ENCODE data around the gene DGKB. TPM values are rescaled to one million over a fixed set of nuclear protein-coding genes. Genes with fewer than 3 reads are reported as not detected.

DGKB gene
- total RNA-seq, 4 donors from 2014 or later: 4.4 to 33.1 (median 9.3) TPM

- Histone ChIP-seq H3K36me3 (no peaks in the 10 kb centered on the region), H3K27me3 (no peaks in the 10 kb centered on the region), H3K4me1 (no peaks in the 10 kb centered on the region), H3K27ac (no peak overlapping the region), H3K9me3 (no peaks in the 10 kb centered on the region), H3K4me3 (no peak overlapping the region)
- no peak for DNase-seq
- intact Hi-C loops (cut with DNase I; ENCODE audit: low total_unique reads): no loop called here
- TF ChIP-seq, protein P1, sequence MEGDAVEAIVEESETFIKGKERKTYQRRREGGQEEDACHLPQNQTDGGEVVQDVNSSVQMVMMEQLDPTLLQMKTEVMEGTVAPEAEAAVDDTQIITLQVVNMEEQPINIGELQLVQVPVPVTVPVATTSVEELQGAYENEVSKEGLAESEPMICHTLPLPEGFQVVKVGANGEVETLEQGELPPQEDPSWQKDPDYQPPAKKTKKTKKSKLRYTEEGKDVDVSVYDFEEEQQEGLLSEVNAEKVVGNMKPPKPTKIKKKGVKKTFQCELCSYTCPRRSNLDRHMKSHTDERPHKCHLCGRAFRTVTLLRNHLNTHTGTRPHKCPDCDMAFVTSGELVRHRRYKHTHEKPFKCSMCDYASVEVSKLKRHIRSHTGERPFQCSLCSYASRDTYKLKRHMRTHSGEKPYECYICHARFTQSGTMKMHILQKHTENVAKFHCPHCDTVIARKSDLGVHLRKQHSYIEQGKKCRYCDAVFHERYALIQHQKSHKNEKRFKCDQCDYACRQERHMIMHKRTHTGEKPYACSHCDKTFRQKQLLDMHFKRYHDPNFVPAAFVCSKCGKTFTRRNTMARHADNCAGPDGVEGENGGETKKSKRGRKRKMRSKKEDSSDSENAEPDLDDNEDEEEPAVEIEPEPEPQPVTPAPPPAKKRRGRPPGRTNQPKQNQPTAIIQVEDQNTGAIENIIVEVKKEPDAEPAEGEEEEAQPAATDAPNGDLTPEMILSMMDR (IDR thresholded peaks at IDR 0.05): no peak
- TF ChIP-seq POLR2A (IDR thresholded peaks at IDR 0.05): no peak
Observed at GRCh38 chr7:14817829-14818614, 84.5 kb downstream of the DGKB start.

- Histone ChIP-seq H3K27me3 (no peaks in the 10 kb centered on the region), H3K9me3 (peaks cover 0 to 3% of the 10 kb centered on the region in 2 donors), H3K4me1 (no peaks in the 10 kb centered on the region), H3K4me3 (no peak overlapping the region), H3K36me3 (no peaks in the 10 kb centered on the region), H3K27ac (no peak overlapping the region)
- intact Hi-C loops (cut with DNase I; ENCODE audit: low total_unique reads): no loop called here
- DNase-seq: no peak
- no peak for TF ChIP-seq POLR2A (IDR thresholded peaks at IDR 0.05)
- TF ChIP-seq, protein P1 (IDR thresholded peaks at IDR 0.05): no peak
Observed at GRCh38 chr7:14807507-14807906, 95.0 kb downstream of the DGKB start.

GRCh38 chr7:14806891-14807290 is 95.7 kb downstream of the DGKB start:
- H3K4me1 ChIP-seq: no peaks in the 10 kb centered on the region
- H3K4me3 ChIP-seq: no peak overlapping the region
- no peak overlapping the region for H3K27ac ChIP-seq
- no peak for DNase-seq
- H3K9me3 ChIP-seq: peaks cover 0 to 3% of the 10 kb centered on the region in 2 donors
- no peak for TF ChIP-seq POLR2A (IDR thresholded peaks at IDR 0.05)
- TF ChIP-seq, protein P1 (IDR thresholded peaks at IDR 0.05): no peak
- H3K27me3 ChIP-seq: no peaks in the 10 kb centered on the region
- intact Hi-C loops (cut with DNase I; ENCODE audit: low total_unique reads): no loop called here
- H3K36me3 ChIP-seq: no peaks in the 10 kb centered on the region

GRCh38 chr7:14805105-14805719 is 97.3 kb downstream of the DGKB start:
- Histone ChIP-seq H3K36me3 (no peaks in the 10 kb centered on the region), H3K9me3 (peaks cover 0 to 3% of the 10 kb centered on the region in 2 donors), H3K27me3 (no peaks in the 10 kb centered on the region), H3K4me3 (no peak overlapping the region), H3K4me1 (no peaks in the 10 kb centered on the region), H3K27ac (no peak overlapping the region)
- intact Hi-C loops (cut with DNase I; ENCODE audit: low total_unique reads): no loop called here
- DNase-seq: no peak
- TF ChIP-seq, protein P1 (IDR thresholded peaks at IDR 0.05): no peak
- no peak for TF ChIP-seq POLR2A (IDR thresholded peaks at IDR 0.05)

GRCh38 chr7:14800664-14801063 is 101.9 kb downstream of the DGKB start:
- Histone ChIP-seq H3K9me3 (no peaks in the 10 kb centered on the region), H3K27me3 (no peaks in the 10 kb centered on the region), H3K27ac (no peak overlapping the region), H3K4me3 (no peak overlapping the region), H3K4me1 (no peaks in the 10 kb centered on the region), H3K36me3 (no peaks in the 10 kb centered on the region)
- TF ChIP-seq POLR2A (IDR thresholded peaks at IDR 0.05): no peak
- intact Hi-C loops (cut with DNase I; ENCODE audit: low total_unique reads): no loop called here
- DNase-seq: no peak
